Smooth muscle cell (in vitro differentiated cells): ENCODE data around the gene CASP3. TPM values are rescaled to one million over a fixed set of nuclear protein-coding genes. Genes with fewer than 3 reads are reported as not detected.

ENCODE experiments used
- DNase-seq: peaks from one replicate; lab custom pipeline; 2025; ENCODE audit not compliant: unreplicated experiment; lab: John Stamatoyannopoulos, UW
- H2AFZ ChIP-seq: fragments of 200-600 bp; sonication (generic); 2 replicates; pipeline ENCODE4 v1.6.0; 2016; ENCODE audit warnings: antibody characterized with exemption, low read depth, mild to moderate bottlenecking
- H3F3A ChIP-seq: fragments of 200-600 bp; sonication (generic); 2 replicates; pipeline ENCODE4 v1.6.0; 2017; ENCODE audit warnings: antibody characterized with exemption, low read depth
- H3K27ac ChIP-seq: fragments of 200-600 bp; sonication (generic); 2 replicates; pipeline ENCODE4 v1.5.1; 2016; ENCODE audit warnings: low read depth, mild to moderate bottlenecking
- H3K27me3 ChIP-seq: fragments of 200-600 bp; sonication (generic); 2 replicates; pipeline ENCODE4 v1.6.1; 2016; ENCODE audit warnings: low read depth, mild to moderate bottlenecking
- H3K36me3 ChIP-seq: fragments of 200-600 bp; sonication (generic); 2 replicates; pipeline ENCODE4 v1.5.1; 2016; ENCODE audit warnings: low read depth
- H3K4me1 ChIP-seq: fragments of 200-600 bp; sonication (generic); 2 replicates; pipeline ENCODE4 v1.5.1; 2016; ENCODE audit warnings: low read depth
- H3K4me2 ChIP-seq: fragments of 200-600 bp; sonication (generic); 2 replicates; pipeline ENCODE4 v1.6.0; 2016; ENCODE audit warnings: mild to moderate bottlenecking
- H3K4me3 ChIP-seq: fragments of 200-600 bp; sonication (generic); 2 replicates; pipeline ENCODE4 v1.5.1; 2016; ENCODE audit warnings: mild to moderate bottlenecking
- H3K79me2 ChIP-seq: fragments of 200-600 bp; sonication (generic); 2 replicates; pipeline ENCODE4 v1.6.0; 2016; ENCODE audit warnings: low read depth, mild to moderate bottlenecking
- H3K9ac ChIP-seq: fragments of 200-600 bp; sonication (generic); 2 replicates; pipeline ENCODE4 v1.6.0; 2016; ENCODE audit warnings: low read depth
- H3K9me3 ChIP-seq: fragments of 200-600 bp; sonication (generic); replicated peaks from 2 replicates; pipeline ENCODE4 v1.5.1; 2016; ENCODE audit warnings: low read depth
- H4K20me1 ChIP-seq: fragments of 200-600 bp; sonication (generic); 2 replicates; pipeline ENCODE4 v1.6.0; 2016; ENCODE audit warnings: low read depth
- CTCF ChIP-seq: fragments of 200-600 bp; sonication (generic); IDR thresholded peaks from 2 replicates; pipeline ENCODE4 v1.5.1; 2017; ENCODE audit warnings: borderline replicate concordance, mild to moderate bottlenecking, antibody characterized with exemption; ENCODE audit not compliant: insufficient read depth, poor library complexity, severe bottlenecking
- WGBS: methylation state at CpG from one replicate; pipeline ENCODE4 v1.1.7; 2016; ENCODE audit warnings: low lambda C conversion rate; 5-methylcytosine and 5-hydroxymethylcytosine counted together
- polyA plus RNA-seq: library from polyadenylated mRNA; unstranded; fragments of >200 nt; fragmentation: Nextera tagmentation; extraction: Ambion mirVana; gene quantifications from 2 replicates; pipeline ENCODE4 v1.2.1, GENCODE V29; 2016
- total RNA-seq: library from RNA; depleted of rRNA; stranded (reverse); fragments of >200 nt; gene quantifications from 2 replicates; pipeline ENCODE4 v1.2.3, GENCODE V29; 2014

The CASP3 gene
- total and polyA plus RNA-seq, 2 experiments from 2014 or later: 35.7 to 48.5 TPM

GRCh38 chr4:184598753-184599491 is 50.3 kb downstream of the CASP3 start:
- Histone ChIP-seq H3K9me3 (no peaks in the 10 kb centered on the region), H3K27me3 (no peaks in the 10 kb centered on the region), H3F3A (no peaks in the 10 kb centered on the region), H3K4me1 (no peaks in the 10 kb centered on the region), H2AFZ (no peak overlapping the region), H3K79me2 (no peaks in the 10 kb centered on the region), H3K36me3 (no peaks in the 10 kb centered on the region), H4K20me1 (no peaks in the 10 kb centered on the region), H3K27ac (no peak overlapping the region), H3K4me3 (no peak overlapping the region), H3K4me2 (no peak overlapping the region), H3K9ac (no peak overlapping the region)
- WGBS: 70% methylated on average over 12 of the region's 12 CpGs
- no peak for DNase-seq
- no peak for TF ChIP-seq CTCF

GRCh38 chr4:184596617-184597185 is 52.5 kb downstream of the CASP3 start:
- no peak overlapping the region for H3K4me2 ChIP-seq
- 71% methylated on average over 5 of the region's 5 CpGs for WGBS
- TF ChIP-seq CTCF: no peak

GRCh38 chr4:184596044-184596616 is 53.1 kb downstream of the CASP3 start:
- Histone ChIP-seq H3K27me3 (no peaks in the 10 kb centered on the region), H3K4me1 (no peaks in the 10 kb centered on the region), H3K4me3 (no peak overlapping the region), H3K27ac (no peak overlapping the region), H4K20me1 (no peaks in the 10 kb centered on the region), H3F3A (no peaks in the 10 kb centered on the region), H3K4me2 (no peak overlapping the region), H3K9ac (no peak overlapping the region), H2AFZ (no peak overlapping the region), H3K79me2 (no peaks in the 10 kb centered on the region), H3K36me3 (no peaks in the 10 kb centered on the region), H3K9me3 (no peaks in the 10 kb centered on the region)
- DNase-seq: no peak
- 86% methylated on average over 8 of the region's 8 CpGs for WGBS
- no peak for TF ChIP-seq CTCF

More at GRCh38 chr4:184596617-184597185, 52.5 kb downstream of the CASP3 start:
- Histone ChIP-seq H3F3A (no peaks in the 10 kb centered on the region), H4K20me1 (no peaks in the 10 kb centered on the region), H3K9ac (no peak overlapping the region), H3K4me3 (no peak overlapping the region), H3K27ac (no peak overlapping the region), H3K9me3 (no peaks in the 10 kb centered on the region), H3K36me3 (no peaks in the 10 kb centered on the region), H3K79me2 (no peaks in the 10 kb centered on the region), H3K4me1 (no peaks in the 10 kb centered on the region), H2AFZ (no peak overlapping the region), H3K27me3 (no peaks in the 10 kb centered on the region)
- DNase-seq: no peak
